Right cardiac atrium (tissue), 5 donors: Measurements from ENCODE around the gene ZNF620. TPM values are rescaled to one million over a fixed set of nuclear protein-coding genes. Genes with fewer than 3 reads are reported as not detected.
A peak's percentile ranks its signal among the peaks of the same experiment; 100 is the strongest.

ENCODE experiments used
- ATAC-seq, 2 donors: fragments of 200-7000 bp; cut with Tn5 transposase; one replicate each; pipeline versions ENCODE4 v1.8.0 to v1.9.1; 2020; ENCODE audit warnings: moderate library complexity in 2 of 2, mild to moderate bottlenecking in 1 of 2
- DNase-seq, 3 donors: peaks; one replicate each; pipeline ENCODE4 v3.0.0-alpha.2; 2020
- H3K27ac ChIP-seq: one replicate; pipeline ENCODE4 v1.5.1; 2013; ENCODE audit warnings: mild to moderate bottlenecking, low read length, control low read depth, moderate library complexity
- H3K27me3 ChIP-seq: one replicate; pipeline ENCODE4 v1.6.1; 2013; ENCODE audit not compliant: control insufficient read depth, insufficient read depth
- H3K4me1 ChIP-seq: one replicate; pipeline ENCODE4 v1.6.1; 2013; ENCODE audit warnings: low read length; ENCODE audit not compliant: control insufficient read depth, insufficient read depth
- H3K4me3 ChIP-seq: one replicate; pipeline ENCODE4 v1.5.1; 2013; ENCODE audit warnings: low read length, control low read depth
- H3K9me3 ChIP-seq: one replicate; pipeline ENCODE4 v1.6.1; 2013; ENCODE audit warnings: low read length; ENCODE audit not compliant: control insufficient read depth
- WGBS: extraction: QIAGEN DNeasy Blood & Tissue Kit; methylation state at CpG from one replicate; pipeline ENCODE4 v1.1.7; 2013; 5-methylcytosine and 5-hydroxymethylcytosine counted together
- intact Hi-C, 4 donors: fragments of 100-400 bp; cut with DNase I; formaldehyde crosslinking; loops; one replicate each; pipeline versions ENCODE4 v1.11.0 to v1.14.0; 2022 to 2023
- polyA plus RNA-seq: library from polyadenylated mRNA; stranded (reverse); fragments of 200-250 nt; gene quantifications from one replicate; pipeline ENCODE4 v1.2.3, GENCODE V29; 2013
- total RNA-seq, 4 donors: library from RNA; stranded (reverse); fragmentation: NEBNext Ultra II Directional; extraction: Animal tissue kit (Norgen Biotek cat#: 25700); gene quantifications; one replicate each; pipeline ENCODE4 v1.2.1, GENCODE V29; 2021
- donor health status: healthy with polysubstance abuse.
- donor health status: DM: no; HTN: yes; CAD: no.
- donor health status: DM: no; HTN: no; CAD: no.
- donor health status: DM: no; HTN: yes; CAD: no; lungs with severe emphysema.
- donor health status: DM: yes; HTN: yes; CAD: no.

ZNF620 gene
- total and polyA plus RNA-seq, 5 donors = 2.1 to 4.3 (median 3.3) TPM

DNA sequence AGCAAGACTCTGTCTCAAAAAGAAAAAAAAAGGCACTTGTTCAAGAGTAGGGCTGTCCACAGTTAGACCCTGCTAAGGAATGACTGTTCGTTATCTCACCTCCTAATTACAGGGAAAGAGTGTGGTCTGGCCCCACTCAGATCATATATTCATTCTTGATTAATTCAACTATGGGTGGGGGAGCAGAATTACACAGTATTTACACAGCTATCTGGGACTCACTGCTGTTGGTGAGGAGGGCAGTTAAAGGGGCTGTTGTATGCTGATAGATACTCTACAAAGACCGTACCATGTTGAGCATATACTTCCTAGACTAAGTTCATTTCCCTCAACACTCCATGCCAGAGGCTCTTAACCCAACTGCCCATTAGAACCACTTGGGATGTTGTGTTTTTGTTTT lies 3.8 kb upstream of the ZNF620 start:
- no peak for ATAC-seq
- intact Hi-C loops = no loop called here
- no peak overlapping the region for H3K27ac ChIP-seq
- no peaks in the 10 kb centered on the region for H3K9me3 ChIP-seq
- WGBS = 80% methylated on average over 2 of the region's 2 CpGs
- DNase-seq = no peak
- H3K27me3 ChIP-seq = no peaks in the 10 kb centered on the region
- no peak overlapping the region for H3K4me3 ChIP-seq
- H3K4me1 ChIP-seq = peaks cover 3% of the 10 kb centered on the region

DNA sequence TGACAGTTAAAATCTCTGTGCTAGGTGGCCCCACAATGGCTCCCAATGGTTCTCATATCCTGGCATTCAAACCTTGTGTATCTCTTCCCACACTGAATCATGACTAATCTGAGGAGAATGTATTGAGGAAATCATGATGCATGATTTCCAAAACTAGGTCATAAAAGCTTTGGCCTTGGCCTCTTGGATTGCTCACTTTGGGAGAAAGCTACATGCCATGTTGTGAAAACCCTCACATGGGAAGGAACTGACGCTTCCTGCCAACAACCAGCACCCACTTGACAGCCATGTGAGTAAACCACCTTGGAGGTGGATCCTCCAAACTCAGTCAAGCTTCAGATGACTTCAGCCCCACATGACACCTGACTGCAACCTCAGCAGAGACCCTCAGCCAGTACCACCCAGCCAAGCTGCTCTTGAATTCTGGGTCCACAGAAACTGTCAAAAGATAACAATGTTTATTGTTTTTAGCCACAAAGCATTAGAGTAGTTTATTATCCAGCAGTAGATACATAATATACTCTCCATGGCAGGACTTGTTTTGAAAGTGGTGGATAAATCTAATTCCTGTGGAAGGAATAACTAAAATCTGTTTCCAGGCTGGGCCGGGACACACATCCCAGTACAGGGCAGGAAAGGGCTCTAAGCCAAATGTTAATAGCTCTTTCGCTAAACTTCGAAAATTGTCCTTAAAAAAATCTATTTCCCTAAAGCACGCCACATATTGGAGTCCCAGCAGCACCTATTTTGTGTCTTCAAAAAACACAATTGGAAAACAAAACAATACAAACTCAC lies 1.0 kb upstream of the ZNF620 start:
- Histone ChIP-seq H3K27ac (no peak overlapping the region), H3K9me3 (no peaks in the 10 kb centered on the region), H3K4me3 (no peak overlapping the region), H3K27me3 (no peaks in the 10 kb centered on the region), H3K4me1 (peaks cover 3% of the 10 kb centered on the region)
- ATAC-seq = peak; percentile 36 to 75
- intact Hi-C loops = no loop called here
- 60% methylated on average over 5 of the region's 5 CpGs for WGBS
- DNase-seq = peak in 1 of 3 donors; percentile 19

DNA sequence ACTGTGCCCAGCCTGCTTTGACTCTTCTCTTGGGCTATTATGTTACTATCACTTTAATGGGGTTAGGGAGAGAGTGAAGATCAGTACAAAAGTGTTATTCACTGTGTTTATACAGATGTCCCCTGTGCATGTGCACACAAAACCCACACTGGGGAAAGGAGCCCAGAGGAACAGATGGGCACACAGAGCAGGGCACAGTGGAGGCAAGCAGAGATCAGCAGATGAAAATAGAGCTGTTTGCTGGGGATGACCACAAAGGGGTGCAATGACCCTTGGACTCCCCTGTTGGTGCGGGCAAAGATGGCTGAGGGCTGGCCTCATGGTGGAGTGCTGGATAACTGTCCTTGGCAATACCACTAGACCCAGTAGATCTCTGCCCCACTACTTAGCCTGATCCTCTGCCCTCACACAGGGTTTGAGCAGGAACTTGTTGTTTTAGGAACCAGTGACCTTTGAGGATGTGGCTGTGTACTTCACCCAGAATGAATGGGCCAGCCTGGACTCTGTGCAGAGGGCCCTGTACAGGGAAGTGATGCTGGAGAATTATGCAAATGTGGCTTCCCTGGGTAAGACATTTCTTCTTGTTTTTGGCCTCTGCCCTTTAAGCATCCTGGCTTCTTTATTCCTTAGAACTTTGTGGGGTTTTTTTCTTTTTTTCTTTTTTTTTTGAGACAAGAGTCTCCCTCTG lies 5.3 kb downstream of the ZNF620 start:
- no peaks in the 10 kb centered on the region for H3K9me3 ChIP-seq
- ATAC-seq (no peak), DNase-seq (no peak)
- no peak overlapping the region for H3K4me3 ChIP-seq
- no peaks in the 10 kb centered on the region for H3K4me1 ChIP-seq
- intact Hi-C loops = no loop called here
- WGBS = 97% methylated on average over 1 of the region's 1 CpG
- no peaks in the 10 kb centered on the region for H3K27me3 ChIP-seq
- H3K27ac ChIP-seq = no peak overlapping the region

DNA sequence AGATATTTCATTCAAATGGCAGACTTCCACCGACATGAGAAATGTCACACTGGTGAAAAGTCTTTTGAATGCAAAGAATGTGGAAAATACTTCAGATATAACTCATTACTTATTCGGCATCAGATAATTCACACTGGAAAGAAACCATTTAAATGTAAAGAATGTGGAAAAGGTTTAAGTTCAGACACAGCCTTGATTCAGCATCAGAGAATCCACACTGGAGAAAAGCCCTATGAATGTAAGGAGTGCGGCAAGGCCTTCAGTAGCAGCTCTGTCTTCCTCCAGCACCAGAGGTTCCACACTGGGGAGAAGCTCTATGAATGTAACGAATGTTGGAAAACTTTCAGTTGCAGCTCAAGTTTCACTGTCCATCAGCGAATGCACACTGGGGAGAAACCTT lies 10.4 kb downstream of the ZNF620 start:
- ATAC-seq = no peak
- WGBS = 62% methylated on average over 5 of the region's 5 CpGs

DNA sequence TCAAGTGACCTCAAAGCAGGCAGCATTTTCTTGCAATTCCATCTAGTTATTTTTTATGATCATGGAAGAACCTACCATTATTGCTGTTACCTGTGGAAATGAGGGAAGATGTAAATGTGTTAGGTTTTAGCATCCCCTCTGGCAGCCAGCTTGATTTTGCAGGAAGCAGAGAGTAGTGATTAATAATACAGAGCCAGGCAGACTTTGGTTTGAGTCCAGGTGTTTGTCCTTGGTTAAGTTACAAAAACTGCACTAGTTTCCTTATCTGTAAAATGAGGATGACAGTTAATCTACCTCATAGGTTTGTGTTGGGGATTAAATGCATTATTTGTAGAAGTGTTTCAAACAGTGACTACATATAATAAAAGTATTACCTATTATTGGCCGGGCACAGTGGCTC lies 12.2 kb downstream of the ZNF620 start:
- H3K9me3 ChIP-seq = no peaks in the 10 kb centered on the region
- DNase-seq (no peak), ATAC-seq (no peak)
- 95% methylated on average over 1 of the region's 1 CpG for WGBS
- H3K27me3 ChIP-seq = no peaks in the 10 kb centered on the region
- no peak overlapping the region for H3K27ac ChIP-seq
- no peak overlapping the region for H3K4me3 ChIP-seq
- no peaks in the 10 kb centered on the region for H3K4me1 ChIP-seq
- intact Hi-C loops = no loop called here

More for the DNA sequence above, 10.4 kb downstream of the ZNF620 start:
- H3K27ac ChIP-seq = no peak overlapping the region
- H3K9me3 ChIP-seq = no peaks in the 10 kb centered on the region
- H3K4me3 ChIP-seq = no peak overlapping the region
- no peaks in the 10 kb centered on the region for H3K4me1 ChIP-seq
- H3K27me3 ChIP-seq = no peaks in the 10 kb centered on the region
- intact Hi-C loops = no loop called here
- DNase-seq = no peak

DNA sequence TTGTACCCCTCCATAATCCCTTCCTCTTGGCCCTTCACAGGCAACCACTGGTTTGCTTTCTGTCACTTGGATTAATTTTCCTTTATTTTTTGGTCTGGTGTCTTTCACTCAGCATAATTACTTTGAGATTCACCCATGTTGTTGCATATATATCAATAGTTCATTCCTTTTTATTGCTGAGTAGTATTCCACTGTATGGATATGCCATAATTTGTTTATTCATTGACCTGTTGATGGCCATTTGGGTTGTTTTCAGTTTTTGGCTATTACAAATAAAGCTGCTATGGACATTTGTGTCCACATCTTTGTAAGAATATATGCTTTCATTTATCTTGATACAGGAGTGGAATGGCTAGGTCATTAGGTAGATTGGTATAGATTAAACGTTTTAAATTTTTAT lies 13.0 kb downstream of the ZNF620 start:
- Histone ChIP-seq H3K9me3 (no peaks in the 10 kb centered on the region), H3K4me3 (no peak overlapping the region), H3K27me3 (no peaks in the 10 kb centered on the region), H3K27ac (no peak overlapping the region), H3K4me1 (no peaks in the 10 kb centered on the region)
- WGBS = 89% methylated on average over 1 of the region's 1 CpG
- no peak for ATAC-seq
- intact Hi-C loops = no loop called here
- DNase-seq = no peak

DNA sequence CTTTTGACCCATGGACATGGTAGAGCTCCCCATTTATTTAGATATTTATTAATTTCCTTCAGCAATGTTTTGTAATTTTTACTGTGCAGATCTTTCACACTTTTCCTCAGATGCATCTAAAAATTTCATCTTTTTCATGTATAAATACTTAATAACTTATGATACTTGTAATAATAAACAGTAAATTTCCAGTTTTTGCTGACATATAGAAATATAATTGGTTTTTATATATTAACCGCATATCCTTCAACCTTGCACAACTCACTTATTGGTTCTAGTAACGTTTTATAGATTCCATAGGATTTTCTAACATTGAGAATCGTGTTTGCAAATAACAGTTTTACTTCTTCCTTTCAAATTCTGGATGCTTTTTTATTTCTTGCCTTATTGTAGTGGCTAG lies 15.4 kb downstream of the ZNF620 start:
- peaks cover 3% of the 10 kb centered on the region for H3K4me1 ChIP-seq
- DNase-seq = no peak
- no peak for ATAC-seq
- 93% methylated on average over 3 of the region's 3 CpGs for WGBS
- no peaks in the 10 kb centered on the region for H3K9me3 ChIP-seq
- H3K27ac ChIP-seq = no peak overlapping the region
- H3K27me3 ChIP-seq = no peaks in the 10 kb centered on the region
- no peak overlapping the region for H3K4me3 ChIP-seq
- intact Hi-C loops = loop anchor here in 2 of 4 donors (10.0 kb wide), 1 partner anchor 46 kb away; the partner anchor contains the start of gene ZNF619 (in 2 of the 2)

DNA sequence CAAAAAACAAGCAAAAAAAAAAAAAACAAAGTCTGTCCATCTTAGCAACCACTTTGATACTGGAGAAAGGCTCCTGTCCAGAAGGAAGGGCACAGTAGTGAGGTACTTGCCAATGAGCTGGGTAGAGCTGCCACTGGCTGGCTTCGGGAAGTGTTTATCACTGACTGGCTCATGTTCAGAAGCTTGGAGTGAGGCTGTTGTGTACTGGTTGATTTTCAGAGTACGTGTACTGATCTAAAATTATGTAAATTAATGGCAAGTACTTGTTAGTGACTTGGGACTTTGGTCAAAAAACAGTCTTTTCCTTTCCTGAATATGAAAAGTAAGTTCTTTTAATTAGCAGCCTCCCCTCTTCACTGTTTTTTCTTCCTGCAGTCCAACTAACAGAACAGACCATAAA lies 17.9 kb downstream of the ZNF620 start:
- H3K4me1 ChIP-seq = peaks cover 3% of the 10 kb centered on the region
- ATAC-seq (peak in 1 of 2 donors; percentile 25), DNase-seq (peak in 1 of 3 donors; percentile 37)
- no peaks in the 10 kb centered on the region for H3K9me3 ChIP-seq
- no peaks in the 10 kb centered on the region for H3K27me3 ChIP-seq
- intact Hi-C loops = loop anchor here in 2 of 4 donors (10.0 kb wide), 1 partner anchor 49 kb away; the partner anchor contains the start of gene ZNF619 (in 2 of the 2)
- no peak overlapping the region for H3K27ac ChIP-seq
- WGBS = 41% methylated on average over 2 of the region's 2 CpGs
- H3K4me3 ChIP-seq = no peak overlapping the region

DNA sequence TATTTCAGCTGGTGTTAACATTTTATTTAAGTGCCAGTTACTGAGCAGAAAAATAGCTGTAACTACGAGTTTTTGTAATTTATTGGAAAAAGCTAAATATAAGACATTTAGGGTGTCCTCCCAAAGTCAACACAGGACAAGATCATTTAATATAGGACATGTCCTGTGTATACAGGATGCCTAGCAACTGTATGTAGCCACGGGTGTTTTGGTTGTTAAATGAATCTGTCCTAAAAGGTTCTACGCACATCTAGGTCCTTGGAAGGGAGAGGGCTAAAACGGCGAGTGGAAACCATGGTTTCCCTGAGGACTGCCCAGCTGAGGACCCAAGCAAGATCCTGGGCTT lies 18.4 kb downstream of the ZNF620 start:
- intact Hi-C loops = loop anchor here in 2 of 4 donors (10.0 kb wide), 1 partner anchor 49 kb away; the partner anchor contains the start of gene ZNF619 (in 2 of the 2)
- Histone ChIP-seq H3K4me1 (peaks cover 3% of the 10 kb centered on the region), H3K4me3 (peak overlapping the region; percentile 93), H3K27ac (peak overlapping the region; percentile 75), H3K9me3 (no peaks in the 10 kb centered on the region), H3K27me3 (no peaks in the 10 kb centered on the region)
- DNase-seq (no peak), ATAC-seq (no peak)
- WGBS = 27% methylated on average over 5 of the region's 5 CpGs

DNA sequence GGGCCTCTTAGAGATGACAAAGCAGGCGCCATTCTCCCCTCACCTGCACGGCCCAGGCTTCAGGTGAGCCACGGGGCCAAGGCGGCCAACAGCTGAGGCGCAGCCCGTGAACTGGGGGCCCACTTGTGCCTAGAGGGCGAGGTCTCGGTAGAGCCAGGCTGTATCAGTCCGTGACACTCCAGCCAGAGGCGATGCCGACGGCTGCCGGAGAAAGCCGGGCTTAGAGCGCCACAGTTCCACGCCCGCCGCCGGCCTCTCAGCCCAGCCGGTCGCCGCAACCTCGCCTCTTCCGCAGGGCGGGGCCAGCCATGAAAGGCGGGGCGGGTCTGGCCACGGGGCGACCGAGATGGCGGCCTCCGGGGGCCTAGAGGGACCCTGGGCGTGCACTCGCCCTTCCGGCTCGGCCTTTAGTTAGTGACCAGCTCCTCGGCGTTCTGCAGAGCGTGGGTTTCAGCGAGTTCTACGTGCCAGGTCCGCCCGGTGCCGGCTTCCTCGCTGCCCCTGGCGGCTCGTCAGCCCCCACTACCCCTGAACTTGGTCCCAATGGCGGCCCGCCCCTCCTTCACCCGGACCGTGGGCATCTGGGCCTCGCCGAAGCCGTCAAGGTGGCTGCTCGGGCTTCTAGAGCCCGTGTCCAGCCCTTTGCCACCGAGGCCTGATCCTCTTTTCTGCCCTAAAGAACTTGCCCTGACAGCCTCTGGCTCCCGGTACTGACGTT lies 18.9 kb downstream of the ZNF620 start, which contains the start of gene ZNF621:
ZNF621 (plus strand) TSS at position 393 of the 718 bp plus-strand sequence. CDS start 881 bp downstream, outside the sequence.
- H3K4me1 ChIP-seq = peaks cover 3% of the 10 kb centered on the region
- peak; percentile 100 for ATAC-seq
- under 1% methylated on average over 59 of the region's 59 CpGs for WGBS
- intact Hi-C loops = loop anchor here in 2 of 4 donors (10.0 kb wide), 1 partner anchor 50 kb away; the partner anchor contains the start of gene ZNF619 (in 2 of the 2)
- no peaks in the 10 kb centered on the region for H3K9me3 ChIP-seq
- DNase-seq = peak; percentile 94 to 97 (median 97)
- no peaks in the 10 kb centered on the region for H3K27me3 ChIP-seq
- peak within 1 kb of the TSS; percentile 93 for H3K4me3 ChIP-seq
- peak within 1 kb of the TSS; percentile 87 for H3K27ac ChIP-seq
